PC-9 (cell line): ENCODE measurements around the gene KLHL6.

ENCODE experiments used
- EZH2 ChIP-seq: fragments of 200-600 bp; sonication (generic); IDR thresholded peaks from 2 replicates; pipeline ENCODE4 v1.8.0; 2017; ENCODE audit warnings: antibody characterized with exemption, low read depth
- TF ChIP-seq, protein P1 (sequence below): fragments of 200-600 bp; sonication (generic); conservative IDR thresholded peaks from 2 replicates; pipeline ENCODE4 v1.6.1; 2017; ENCODE audit warnings: mixed run types, antibody characterized with exemption, mild to moderate bottlenecking, moderate library complexity

GRCh38 chr3:183491923-183492848 is 63.3 kb downstream of the KLHL6 start:
- TF ChIP-seq, protein P1, sequence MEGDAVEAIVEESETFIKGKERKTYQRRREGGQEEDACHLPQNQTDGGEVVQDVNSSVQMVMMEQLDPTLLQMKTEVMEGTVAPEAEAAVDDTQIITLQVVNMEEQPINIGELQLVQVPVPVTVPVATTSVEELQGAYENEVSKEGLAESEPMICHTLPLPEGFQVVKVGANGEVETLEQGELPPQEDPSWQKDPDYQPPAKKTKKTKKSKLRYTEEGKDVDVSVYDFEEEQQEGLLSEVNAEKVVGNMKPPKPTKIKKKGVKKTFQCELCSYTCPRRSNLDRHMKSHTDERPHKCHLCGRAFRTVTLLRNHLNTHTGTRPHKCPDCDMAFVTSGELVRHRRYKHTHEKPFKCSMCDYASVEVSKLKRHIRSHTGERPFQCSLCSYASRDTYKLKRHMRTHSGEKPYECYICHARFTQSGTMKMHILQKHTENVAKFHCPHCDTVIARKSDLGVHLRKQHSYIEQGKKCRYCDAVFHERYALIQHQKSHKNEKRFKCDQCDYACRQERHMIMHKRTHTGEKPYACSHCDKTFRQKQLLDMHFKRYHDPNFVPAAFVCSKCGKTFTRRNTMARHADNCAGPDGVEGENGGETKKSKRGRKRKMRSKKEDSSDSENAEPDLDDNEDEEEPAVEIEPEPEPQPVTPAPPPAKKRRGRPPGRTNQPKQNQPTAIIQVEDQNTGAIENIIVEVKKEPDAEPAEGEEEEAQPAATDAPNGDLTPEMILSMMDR, result no peak
- TF ChIP-seq EZH2, result no peak
